ENCODE data around the gene PLN.

The PLN gene

DNA sequence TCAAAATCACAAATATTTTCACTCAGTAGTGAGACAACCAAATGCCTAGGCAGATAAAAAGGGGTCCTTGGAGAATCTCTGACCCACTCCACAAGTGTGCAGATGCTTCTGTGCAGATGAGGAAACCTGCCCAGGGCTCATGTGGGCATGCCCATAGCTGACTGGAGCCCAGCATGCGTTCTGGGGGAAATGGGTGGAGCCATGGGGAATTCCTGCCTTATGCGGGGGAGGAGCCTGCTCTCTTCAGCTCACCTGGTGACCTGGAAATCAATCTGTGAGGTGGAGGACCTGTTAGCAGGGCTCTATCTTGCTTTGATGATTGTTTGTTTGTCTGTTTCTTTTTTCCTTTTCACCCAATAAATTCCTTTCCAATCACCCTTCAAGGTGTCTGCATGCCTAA lies 23.4 kb upstream of the PLN start:
- no peak for DNase-seq
- TF ChIP-seq POLR2A (IDR thresholded peaks at IDR 0.05; ENCODE audit: low read length): no peak
- no peak for TF ChIP-seq GATA1 (IDR thresholded peaks at IDR 0.05; ENCODE audit: low read depth, low read length)

DNA sequence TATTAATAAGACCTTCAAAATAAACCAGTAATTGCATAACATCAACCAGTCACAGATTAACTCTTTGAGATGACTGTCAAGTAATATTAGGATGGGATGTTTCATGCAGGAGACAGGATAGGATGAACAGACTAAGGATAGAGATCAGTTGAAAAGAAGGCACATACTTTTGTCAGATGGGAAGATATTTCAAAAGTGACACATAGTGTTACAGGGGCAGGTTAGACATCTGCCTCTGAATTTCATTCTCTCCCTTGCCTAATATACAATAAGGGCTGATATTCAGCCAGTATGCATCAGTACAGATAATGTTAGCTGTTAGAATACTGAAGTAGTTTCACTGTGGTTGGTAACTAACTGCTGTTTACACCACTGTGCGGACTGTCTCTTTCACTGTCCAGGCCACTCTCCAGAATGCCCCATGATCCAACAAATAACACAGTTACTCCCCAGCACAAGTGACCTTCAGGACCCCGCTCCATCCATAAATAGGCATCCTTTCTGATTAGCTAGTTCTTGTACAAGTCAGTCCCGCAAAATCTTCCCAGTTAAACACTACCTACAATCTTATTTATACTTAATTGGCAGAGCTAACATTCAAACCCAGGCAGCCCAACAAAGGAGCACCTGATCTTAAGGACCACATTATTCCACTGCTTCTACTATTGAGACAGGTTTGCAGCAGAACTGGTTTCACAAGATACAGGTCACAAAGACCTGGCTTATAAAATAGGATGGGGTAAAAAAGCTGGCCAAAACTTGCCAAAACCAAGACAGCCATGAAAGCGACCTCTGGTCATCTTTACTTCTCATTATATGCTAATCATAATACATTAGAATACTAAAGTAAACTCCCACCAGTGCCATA lies 21.9 kb upstream of the PLN start:
- no peak for TF ChIP-seq GATA1 (IDR thresholded peaks at IDR 0.05; ENCODE audit: low read depth, low read length)
- TF ChIP-seq POLR2A (IDR thresholded peaks at IDR 0.05; ENCODE audit: low read length): no peak
- DNase-seq: no peak

DNA sequence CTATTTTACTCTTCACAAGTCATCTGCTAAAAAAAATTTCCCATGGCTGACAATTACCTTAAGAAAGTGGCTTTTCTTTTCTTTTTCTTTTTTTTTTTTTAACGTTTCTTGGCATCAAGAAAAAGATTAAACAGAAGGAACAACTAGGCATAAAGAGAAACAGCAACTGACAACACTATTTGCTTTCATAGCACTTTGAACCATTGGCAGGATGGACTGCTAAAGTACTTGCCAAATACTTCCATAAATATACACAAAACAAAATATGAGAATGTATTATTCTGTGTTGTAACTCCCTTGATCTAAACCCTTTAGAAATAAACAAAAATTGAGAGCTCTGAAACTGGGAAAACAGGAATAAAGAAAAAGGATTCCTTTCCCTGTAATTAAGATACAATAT lies 20.0 kb upstream of the PLN start:
- no peak for DNase-seq

DNA sequence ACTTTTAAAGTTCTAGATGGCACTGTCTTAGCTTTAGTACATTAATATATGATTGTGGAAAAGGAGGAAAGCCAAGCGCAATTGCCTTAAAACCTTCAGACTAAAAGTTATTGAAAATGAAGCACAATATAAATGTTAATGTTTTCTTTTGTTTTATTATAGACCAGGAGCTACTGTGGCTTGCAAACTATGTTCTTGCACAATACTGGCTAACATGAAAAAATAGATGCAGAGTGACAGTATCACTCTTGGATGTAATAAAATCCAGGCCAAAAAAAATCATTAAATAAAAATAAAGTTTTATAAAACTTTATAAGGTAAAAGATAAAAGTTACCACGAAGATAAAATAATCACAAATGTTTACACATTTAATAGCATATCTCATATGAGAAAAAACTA lies 18.3 kb upstream of the PLN start:
- TF ChIP-seq GATA1 (IDR thresholded peaks at IDR 0.05; ENCODE audit: low read depth, low read length): no peak
- TF ChIP-seq POLR2A (IDR thresholded peaks at IDR 0.05; ENCODE audit: low read length): no peak
- DNase-seq: no peak

More for the DNA sequence above, 20.0 kb upstream of the PLN start:
- TF ChIP-seq GATA1 (IDR thresholded peaks at IDR 0.05; ENCODE audit: low read depth, low read length) (no peak), POLR2A (IDR thresholded peaks at IDR 0.05; ENCODE audit: low read length) (no peak)

DNA sequence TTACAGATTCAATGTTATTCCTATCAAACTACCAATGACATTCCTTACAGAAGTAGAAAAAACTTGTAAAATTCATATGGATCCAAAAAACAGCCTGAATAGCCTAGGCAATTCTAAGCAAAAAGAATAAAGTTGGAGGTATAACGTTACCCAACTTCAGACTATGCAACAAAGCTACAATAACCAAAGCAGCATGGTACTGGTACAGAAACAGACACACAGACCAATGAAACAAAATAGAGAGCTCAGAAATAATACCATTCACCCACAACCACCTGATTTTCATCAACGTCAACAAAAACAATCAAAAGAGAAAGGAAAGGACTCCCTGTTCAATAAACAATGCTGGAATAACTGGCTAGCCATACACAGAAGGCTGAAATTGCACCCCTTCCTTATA lies 17.2 kb upstream of the PLN start:
- no peak for TF ChIP-seq POLR2A (IDR thresholded peaks at IDR 0.05; ENCODE audit: low read length)
- TF ChIP-seq GATA1 (IDR thresholded peaks at IDR 0.05; ENCODE audit: low read depth, low read length): no peak
- no peak for DNase-seq

DNA sequence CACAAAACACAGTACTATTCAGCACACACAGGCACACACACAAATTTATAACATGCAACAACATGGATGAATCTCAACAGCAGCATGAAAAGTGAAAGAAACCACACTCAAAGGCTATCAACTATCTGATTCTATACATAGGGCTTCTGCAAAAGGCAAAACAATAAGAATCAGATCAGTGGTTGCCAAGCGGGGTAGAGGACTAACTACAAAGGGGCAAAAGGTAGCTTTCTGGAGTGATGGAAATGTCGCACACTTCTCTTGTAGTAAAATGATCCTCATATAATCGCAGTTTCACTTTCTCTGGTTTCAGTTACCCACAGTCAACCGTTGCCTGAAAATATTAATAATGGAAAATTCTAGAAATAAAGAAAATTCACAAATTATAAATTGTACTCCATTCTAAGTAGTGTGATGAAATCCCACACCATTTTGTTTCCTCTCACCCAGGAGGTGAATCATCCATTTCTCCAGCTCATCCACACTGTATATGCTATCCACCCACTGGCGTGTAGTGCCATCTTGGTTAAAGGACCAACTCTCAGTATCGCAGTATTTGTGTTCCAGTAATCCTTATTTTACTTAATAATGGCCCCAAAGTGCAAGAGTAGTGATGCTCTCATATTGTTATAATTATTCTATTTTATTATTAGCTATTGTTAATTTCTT lies 12.8 kb upstream of the PLN start:
- DNase-seq: no peak
- TF ChIP-seq POLR2A (IDR thresholded peaks at IDR 0.05; ENCODE audit: low read length): no peak
- TF ChIP-seq GATA1 (IDR thresholded peaks at IDR 0.05; ENCODE audit: low read depth, low read length): no peak

DNA sequence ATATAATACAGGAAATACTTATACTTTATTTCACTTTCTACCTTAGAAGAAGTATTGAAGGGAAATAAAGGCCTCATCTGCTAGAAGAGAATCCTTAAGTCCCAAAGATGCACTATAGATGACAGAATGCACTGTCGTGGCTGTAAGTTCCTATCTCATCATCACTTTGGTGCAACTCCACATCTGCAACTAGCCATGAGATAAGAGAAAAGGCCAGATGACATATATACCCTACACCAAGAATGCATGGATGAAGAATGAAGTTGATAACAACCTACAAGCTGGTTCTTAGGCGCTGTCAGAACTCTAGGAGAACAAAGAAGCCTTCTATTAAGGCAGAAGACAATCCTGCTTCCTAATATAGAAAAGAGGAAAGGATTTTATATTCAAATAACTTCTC lies 11.6 kb upstream of the PLN start:
- DNase-seq: peak; percentile 28 to 80
- TF ChIP-seq GATA1 (IDR thresholded peaks at IDR 0.05; ENCODE audit: low read depth, low read length): no peak
- no peak for TF ChIP-seq POLR2A (IDR thresholded peaks at IDR 0.05; ENCODE audit: low read length)

DNA sequence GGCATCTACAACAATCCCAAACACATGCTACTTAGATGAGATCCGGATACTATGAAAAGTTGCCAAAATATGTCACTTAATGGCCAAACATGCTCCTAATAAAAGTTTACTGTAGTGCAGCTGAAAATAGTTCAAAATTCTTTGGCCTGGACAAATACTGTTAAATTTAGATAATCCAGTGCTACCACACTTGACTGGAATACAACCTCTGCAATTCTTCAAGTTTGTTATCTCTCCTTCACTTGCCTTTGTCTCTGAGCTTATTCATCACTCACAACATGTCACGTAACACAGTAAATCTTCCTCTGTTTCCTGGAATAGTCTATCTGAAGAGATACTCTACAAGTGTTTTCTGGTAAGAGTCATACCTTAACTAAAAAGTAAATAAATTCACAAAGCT lies 10.5 kb upstream of the PLN start:
- TF ChIP-seq GATA1 (IDR thresholded peaks at IDR 0.05; ENCODE audit: low read depth, low read length) (no peak), POLR2A (IDR thresholded peaks at IDR 0.05; ENCODE audit: low read length) (no peak)
- DNase-seq: peak in 1 of 2 experiments; percentile 14

DNA sequence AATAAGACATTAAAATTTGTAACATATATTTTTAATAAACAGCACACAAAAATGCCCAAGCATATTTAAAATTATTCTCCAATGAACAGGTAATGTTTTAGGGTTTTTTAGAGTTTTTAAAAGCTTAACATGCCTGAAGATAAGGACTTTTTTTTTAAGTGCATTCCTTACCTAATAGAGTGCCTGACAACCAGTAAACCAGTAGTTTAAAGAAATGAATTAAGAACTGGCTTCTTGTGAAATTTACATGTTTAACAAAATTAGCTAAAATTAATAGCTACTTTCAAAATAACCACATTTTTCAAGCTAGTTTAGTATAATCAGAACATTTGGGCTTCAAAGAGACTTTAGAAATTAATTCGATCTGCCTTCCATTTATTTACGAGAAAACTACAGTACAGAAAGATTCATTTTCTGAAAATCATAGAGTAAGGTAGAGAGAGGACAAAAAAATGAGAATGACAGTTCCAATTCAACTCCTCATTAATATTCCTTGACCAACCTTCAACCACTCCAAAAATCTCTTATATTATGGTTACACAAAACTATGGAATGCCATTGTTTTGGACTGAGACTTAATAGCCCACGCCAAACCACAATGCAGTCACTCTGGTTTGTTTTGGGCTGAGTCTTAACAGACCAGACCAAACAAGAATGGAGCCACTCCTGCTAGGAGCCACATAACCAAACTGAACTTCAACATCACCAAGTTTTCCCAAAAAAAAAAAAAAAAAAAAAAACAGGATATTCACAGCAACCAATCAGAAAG lies 5.7 kb upstream of the PLN start:
- TF ChIP-seq POLR2A (IDR thresholded peaks at IDR 0.05; ENCODE audit: low read length): no peak
- no peak for TF ChIP-seq GATA1 (IDR thresholded peaks at IDR 0.05; ENCODE audit: low read depth, low read length)
- no peak for DNase-seq

DNA sequence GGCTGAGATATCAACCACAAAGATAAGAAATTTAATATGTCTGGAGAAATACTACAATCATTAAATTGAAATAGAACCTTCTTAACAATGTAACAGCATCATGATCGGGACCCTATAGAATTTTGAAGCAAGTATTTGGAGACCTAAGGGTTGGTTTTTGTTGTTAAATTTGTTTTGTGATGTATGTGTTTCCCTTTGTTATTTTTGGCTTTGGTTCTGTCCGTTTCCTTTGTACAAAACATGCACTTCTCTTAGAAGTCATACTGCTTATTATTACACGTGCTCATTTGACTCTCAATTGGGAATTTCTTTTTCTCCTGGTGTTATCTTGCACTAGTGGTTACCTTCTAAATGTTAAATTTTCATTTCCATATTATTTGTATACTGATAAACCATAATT lies 4.0 kb upstream of the PLN start:
- TF ChIP-seq POLR2A (IDR thresholded peaks at IDR 0.05; ENCODE audit: low read length): no peak
- no peak for TF ChIP-seq GATA1 (IDR thresholded peaks at IDR 0.05; ENCODE audit: low read depth, low read length)
- DNase-seq: no peak

DNA sequence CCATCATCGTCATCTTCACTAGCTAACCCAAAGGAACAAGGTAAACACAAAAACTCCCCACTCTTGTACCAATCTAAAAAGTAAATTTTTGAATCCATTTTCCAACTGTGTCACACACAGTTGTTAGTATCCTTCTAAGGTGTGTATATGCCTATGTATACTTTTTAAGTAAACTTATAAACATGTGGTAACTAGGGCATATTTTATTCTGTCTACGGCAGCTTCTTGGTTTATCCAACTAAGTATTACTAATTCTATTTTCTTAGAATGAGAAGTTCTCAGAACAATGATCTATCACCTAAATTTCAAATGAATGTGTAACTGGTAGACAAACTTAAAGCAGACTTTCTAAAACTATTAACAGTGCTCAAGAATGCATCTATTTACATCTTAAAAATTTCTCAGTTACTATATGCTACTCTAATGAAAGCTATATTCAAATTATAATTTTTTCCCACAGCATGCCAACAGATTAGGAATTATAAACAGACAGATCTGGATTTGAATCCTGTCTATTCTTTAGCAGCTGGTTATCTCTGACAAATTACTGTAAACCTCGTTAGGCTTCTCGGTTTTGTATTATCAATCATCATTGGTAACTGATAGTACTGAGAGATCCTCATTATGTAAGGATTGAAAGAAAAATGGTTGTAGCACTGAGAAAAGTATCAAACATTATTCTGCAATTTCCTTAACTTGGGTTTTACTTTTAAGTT lies 1.8 kb upstream of the PLN start:
- no peak for TF ChIP-seq GATA1 (IDR thresholded peaks at IDR 0.05; ENCODE audit: low read depth, low read length)
- no peak for TF ChIP-seq POLR2A (IDR thresholded peaks at IDR 0.05; ENCODE audit: low read length)
- DNase-seq: no peak

DNA sequence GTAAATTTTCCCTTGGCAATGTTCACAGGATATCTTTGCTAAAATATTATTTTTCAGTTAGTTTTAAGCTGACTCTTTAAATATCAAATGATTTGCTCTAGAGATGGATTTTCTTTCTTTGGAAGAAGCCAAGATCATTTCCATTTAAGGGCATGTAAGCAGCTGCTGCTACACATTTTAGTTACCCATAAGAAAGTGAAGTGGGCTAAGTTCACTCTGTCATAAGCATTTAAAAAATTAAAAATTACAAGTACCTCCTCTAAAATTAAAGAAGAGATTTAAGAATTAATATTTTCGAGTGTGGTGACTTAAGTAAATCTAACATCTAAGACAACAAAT lies 1.2 kb upstream of the PLN start:
- TF ChIP-seq POLR2A (IDR thresholded peaks at IDR 0.05; ENCODE audit: low read length) (no peak), GATA1 (IDR thresholded peaks at IDR 0.05; ENCODE audit: low read depth, low read length) (no peak)
- DNase-seq: no peak

DNA sequence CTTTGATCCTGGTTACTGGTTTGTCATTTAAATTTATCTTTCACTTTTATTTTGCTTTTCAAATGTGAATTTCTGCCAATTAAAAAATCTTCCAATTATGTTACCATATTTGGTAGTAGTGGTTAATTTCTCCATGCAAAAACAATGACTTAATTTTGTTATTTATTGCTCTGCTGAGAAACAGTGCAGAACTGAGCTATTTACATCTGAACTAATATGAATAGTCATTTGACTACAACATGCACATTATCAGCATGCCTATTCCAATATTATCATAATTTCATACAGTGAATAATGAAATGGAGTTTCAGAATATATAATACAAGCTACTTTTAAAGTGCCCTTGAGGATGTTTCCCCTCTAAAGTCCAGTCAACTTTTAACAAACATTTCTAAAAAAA lies 517 bp downstream of the PLN start:
- TF ChIP-seq POLR2A (IDR thresholded peaks at IDR 0.05; ENCODE audit: low read length): no peak
- TF ChIP-seq GATA1 (IDR thresholded peaks at IDR 0.05; ENCODE audit: low read depth, low read length): no peak
- DNase-seq: no peak

Measured in erythroblast (primary cell).